ENCODE measurements around the gene PCDH15.

The PCDH15 gene

GRCh38 chr10:54702583-54703485 lies 98.2 kb downstream of the PCDH15 start:
- no peak for DNase-seq

- DNase-seq, result no peak
Observed at GRCh38 chr10:54691331-54691730, 109.7 kb downstream of the PCDH15 start.

- no peak for DNase-seq
Observed at GRCh38 chr10:54682554-54682953, 118.5 kb downstream of the PCDH15 start.

- DNase-seq, result no peak
Observed at GRCh38 chr10:54681136-54681535, 119.9 kb downstream of the PCDH15 start.

- DNase-seq, result no peak
Observed at GRCh38 chr10:54667136-54667535, 133.9 kb downstream of the PCDH15 start.

GRCh38 chr10:54666192-54666591 lies 134.8 kb downstream of the PCDH15 start:
- DNase-seq, result no peak

GRCh38 chr10:54665095-54665494 lies 135.9 kb downstream of the PCDH15 start:
- no peak for DNase-seq

- no peak for DNase-seq
Observed at GRCh38 chr10:54660397-54660796, 140.6 kb downstream of the PCDH15 start.

GRCh38 chr10:54656643-54657042 lies 144.4 kb downstream of the PCDH15 start:
- no peak for DNase-seq

GRCh38 chr10:54653518-54653917 lies 147.5 kb downstream of the PCDH15 start:
- DNase-seq, result no peak

- no peak for DNase-seq
Observed at GRCh38 chr10:54650547-54650946, 150.5 kb downstream of the PCDH15 start.

- DNase-seq, result no peak
Observed at GRCh38 chr10:54622017-54622416, 179.0 kb downstream of the PCDH15 start.

- DNase-seq, result no peak
Observed at GRCh38 chr10:54620352-54620751, 180.7 kb downstream of the PCDH15 start.

- DNase-seq, result no peak
Observed at GRCh38 chr10:54614072-54614471, 187.0 kb downstream of the PCDH15 start.

- peak; percentile 0 for DNase-seq
Observed at GRCh38 chr10:54613162-54613561, 187.9 kb downstream of the PCDH15 start.

- no peak for DNase-seq
Observed at GRCh38 chr10:54609423-54609822, 191.6 kb downstream of the PCDH15 start.

GRCh38 chr10:54607983-54608382 lies 193.0 kb downstream of the PCDH15 start:
- DNase-seq, result no peak

GRCh38 chr10:54594289-54594688 lies 206.7 kb downstream of the PCDH15 start:
- no peak for DNase-seq

- no peak for DNase-seq
Observed at GRCh38 chr10:54587971-54588370, 213.1 kb downstream of the PCDH15 start.

GRCh38 chr10:54585572-54585971 lies 215.5 kb downstream of the PCDH15 start:
- DNase-seq, result no peak

- DNase-seq, result no peak
Observed at GRCh38 chr10:54577682-54578081, 223.3 kb downstream of the PCDH15 start.

GRCh38 chr10:54576541-54576940 lies 224.5 kb downstream of the PCDH15 start:
- no peak for DNase-seq

- peak; percentile 47 for DNase-seq
Observed at GRCh38 chr10:54559498-54559897, 241.5 kb downstream of the PCDH15 start.

GRCh38 chr10:54554028-54554427 lies 247.0 kb downstream of the PCDH15 start:
- DNase-seq, result no peak

GRCh38 chr10:54550016-54550415 lies 251.0 kb downstream of the PCDH15 start:
- DNase-seq, result no peak
